GM13977 (cell line): ENCODE measurements around the gene SPTBN2.

ENCODE experiments used
- DNase-seq: peaks from one replicate; pipeline ENCODE4 v3.0.0; 2012; ENCODE audit warnings: low spot score
- CTCF ChIP-seq: IDR thresholded peaks from 2 replicates; pipeline ENCODE4 v1.5.1; 2012; ENCODE audit warnings: mild to moderate bottlenecking, control low read depth; ENCODE audit not compliant: insufficient read depth; ENCODE audit errors: extremely low read depth, missing control alignments
- in situ Hi-C: fragments of 300-500 bp; cut with MboI; formaldehyde crosslinking; loops from one replicate; pipeline ENCODE4 v1.12.0; 2022; ENCODE audit warnings: low sequenced_read_pairs, low pct_unique_long_range_greater_than_20kb, mixed read lengths, inconsistent platforms; ENCODE audit not compliant: unreplicated experiment

SPTBN2 gene

GRCh38 chr11:66706989-66707388, 22.0 kb downstream of the SPTBN2 start:
- TF ChIP-seq CTCF: no peak
- no peak for DNase-seq
- in situ Hi-C loops: no loop called here

- no peak for TF ChIP-seq CTCF
- in situ Hi-C loops: no loop called here
- no peak for DNase-seq
These were observed 23.3 kb downstream of the SPTBN2 start for GRCh38 chr11:66705587-66706335.

- in situ Hi-C loops: no loop called here
- TF ChIP-seq CTCF: no peak
- no peak for DNase-seq
These were observed 24.2 kb downstream of the SPTBN2 start for GRCh38 chr11:66704659-66705360.

- no peak for DNase-seq
- TF ChIP-seq CTCF: no peak
- in situ Hi-C loops: no loop called here
These were observed 27.4 kb downstream of the SPTBN2 start for GRCh38 chr11:66701432-66702240.

- no peak for DNase-seq
- in situ Hi-C loops: no loop called here
- no peak for TF ChIP-seq CTCF
These were observed 28.3 kb downstream of the SPTBN2 start for GRCh38 chr11:66700742-66701141.

GRCh38 chr11:66700337-66700736, 28.7 kb downstream of the SPTBN2 start:
- no peak for TF ChIP-seq CTCF
- in situ Hi-C loops: no loop called here

More at GRCh38 chr11:66700337-66700736, 28.7 kb downstream of the SPTBN2 start:
- DNase-seq: no peak
